LoVo (cell line): Measurements from ENCODE around the gene ZFP69.
A peak's percentile ranks its signal among the peaks of the same experiment; 100 is the strongest.
"Not testable (repeated sequence)": the region's sequence is repeated elsewhere in the genome, so short reads cannot be mapped to it uniquely, and the experiment has no call there.

Experiments used
- DNase-seq: peaks from one replicate; pipeline ENCODE4 v3.0.0-alpha.2; 2016; ENCODE audit warnings: low spot score

The ZFP69 gene

DNA sequence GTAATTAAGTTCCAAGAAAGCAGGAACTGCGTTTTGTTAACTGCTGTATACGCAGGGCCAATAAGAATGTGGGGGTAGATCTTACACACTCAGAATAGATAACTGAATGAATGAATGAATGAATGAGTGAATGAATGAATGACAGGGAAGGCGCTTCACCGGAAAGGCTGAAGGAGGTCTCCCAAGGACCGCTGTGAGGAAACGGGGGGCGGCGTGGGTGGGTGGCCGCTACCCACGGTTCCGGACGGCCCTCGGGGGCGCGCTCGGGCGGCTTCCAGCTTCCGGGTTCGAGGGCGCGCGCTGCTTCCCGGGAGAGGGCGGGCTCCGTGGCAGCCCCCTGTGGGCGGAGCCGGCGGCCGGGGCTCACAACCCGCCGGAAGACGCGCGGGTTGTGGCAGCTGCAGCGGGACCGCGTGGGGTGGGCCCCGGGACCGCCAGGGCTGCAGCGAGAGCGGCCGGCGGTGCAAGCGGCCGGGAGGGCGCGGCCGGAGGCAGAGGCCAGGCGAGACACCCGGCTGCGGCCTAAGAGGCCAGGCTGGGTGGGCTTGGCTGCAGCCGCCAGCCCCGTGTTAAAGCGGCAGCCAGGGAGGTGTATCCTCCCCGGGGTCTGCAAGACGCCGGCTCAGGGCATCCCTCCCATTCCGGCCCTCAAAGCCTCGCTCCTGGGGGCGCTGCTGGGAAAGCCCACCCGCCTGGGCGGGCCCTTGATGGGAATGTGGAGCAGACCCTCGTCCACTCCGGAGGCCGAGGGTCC, at the start of gene ZFP69:
ZFP69 (plus strand) TSS at position 367 of the 754 bp plus-strand sequence. CDS start 2,072 bp downstream, outside the sequence.
- peak; percentile 71 for DNase-seq

GRCh38 chr1:40431385-40431784, 45.7 kb upstream of the ZFP69 start:
- DNase-seq = no peak

- no peak for DNase-seq
These were observed 44.3 kb upstream of the ZFP69 start for GRCh38 chr1:40432644-40433390.

GRCh38 chr1:40435471-40435870, 41.6 kb upstream of the ZFP69 start:
- DNase-seq = no peak

DNA sequence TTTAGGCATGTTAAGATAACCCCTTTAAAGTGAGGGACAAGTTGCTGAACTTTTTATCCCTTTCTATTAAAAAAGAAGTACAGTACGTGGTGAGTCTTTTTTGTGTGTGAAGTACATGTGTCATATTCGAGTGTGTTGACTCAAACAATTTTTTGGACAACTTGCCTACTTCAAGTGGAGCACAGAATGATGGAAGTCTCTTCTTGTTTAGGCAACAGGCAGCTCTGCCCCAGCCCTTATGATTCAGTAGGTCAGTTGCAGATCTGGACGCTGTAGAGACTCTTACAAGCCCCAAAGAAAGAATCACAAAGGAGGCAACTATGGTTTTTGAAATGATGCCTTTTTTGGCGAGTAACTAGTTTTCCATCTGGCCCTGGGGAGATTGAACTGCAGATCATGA, 41.2 kb upstream of the ZFP69 start:
- no peak for DNase-seq

DNA sequence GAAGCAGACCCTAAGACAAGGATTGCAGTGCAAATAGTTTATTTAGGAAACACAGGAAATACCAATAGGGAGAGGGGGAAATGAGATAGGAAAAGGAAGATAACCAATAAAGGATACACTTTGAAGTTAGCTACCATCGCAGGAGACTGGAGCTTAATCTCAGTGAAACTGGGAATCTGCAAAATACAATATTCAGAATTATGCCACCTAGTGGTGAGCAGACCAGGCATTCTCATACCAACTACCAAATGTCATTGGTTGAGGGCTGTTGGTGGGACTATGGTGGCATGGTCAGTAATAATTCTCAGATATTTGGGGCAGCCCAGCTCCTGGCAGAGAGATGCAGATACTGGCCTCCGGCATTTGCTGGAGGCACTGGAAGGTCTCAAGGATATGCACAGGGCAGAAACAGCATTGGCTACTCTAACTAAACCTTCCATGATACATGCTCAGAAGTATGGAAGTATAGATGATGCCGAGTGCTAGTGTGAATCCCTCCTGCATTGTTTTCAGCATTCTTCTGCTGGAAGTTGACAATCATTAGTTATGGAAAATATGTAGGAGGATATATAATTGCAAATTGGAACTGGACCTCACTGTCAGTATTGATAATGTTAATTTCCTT, 38.6 kb upstream of the ZFP69 start:
- DNase-seq = peak; percentile 24

GRCh38 chr1:40439247-40439646, 37.8 kb upstream of the ZFP69 start:
- no peak for DNase-seq

DNA sequence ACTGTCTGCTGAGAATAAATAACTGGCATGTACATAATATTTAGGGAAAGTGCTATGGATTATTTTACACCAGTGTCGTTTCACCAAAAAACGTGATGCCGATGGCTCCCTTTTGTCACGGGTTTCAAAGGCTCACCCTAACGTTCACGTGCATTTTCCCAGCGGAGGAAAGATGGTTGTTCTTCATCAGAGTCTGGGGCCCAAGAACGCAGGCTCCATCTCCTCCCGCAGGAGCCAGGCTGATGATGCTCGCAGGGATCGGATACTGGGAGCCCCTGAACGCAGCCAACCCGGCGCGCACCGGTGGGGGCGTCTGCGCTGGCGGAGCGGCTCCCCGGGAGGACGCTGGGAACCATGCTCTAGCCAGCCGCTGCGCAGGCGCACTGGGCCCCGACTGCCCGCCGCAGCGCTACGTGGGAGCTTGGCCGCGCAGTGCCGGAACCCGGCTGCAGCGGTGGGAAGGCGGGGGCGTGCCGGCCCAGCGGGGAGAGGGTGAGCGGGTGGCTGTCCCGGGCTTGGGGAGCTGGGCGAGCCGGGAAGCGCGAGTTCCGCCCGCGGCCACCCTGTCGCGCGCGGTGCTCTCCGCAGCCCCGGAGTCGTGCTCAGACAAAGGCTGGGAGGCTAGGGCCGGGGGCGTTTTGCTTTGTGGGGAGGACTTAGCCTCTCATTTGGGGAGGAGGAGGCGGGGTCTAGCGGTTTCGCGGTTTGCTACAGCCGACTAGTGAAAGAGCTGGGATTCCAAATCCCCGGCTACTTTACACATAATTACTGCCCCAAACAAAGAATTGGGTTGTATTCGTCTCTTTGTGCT, 27.2 kb upstream of the ZFP69 start, which contains the start of gene ZFP69B:
ZFP69B (plus strand) TSS at position 793 of the 811 bp plus-strand sequence. CDS start 486 bp downstream, outside the sequence.
- peak; percentile 93 for DNase-seq

DNA sequence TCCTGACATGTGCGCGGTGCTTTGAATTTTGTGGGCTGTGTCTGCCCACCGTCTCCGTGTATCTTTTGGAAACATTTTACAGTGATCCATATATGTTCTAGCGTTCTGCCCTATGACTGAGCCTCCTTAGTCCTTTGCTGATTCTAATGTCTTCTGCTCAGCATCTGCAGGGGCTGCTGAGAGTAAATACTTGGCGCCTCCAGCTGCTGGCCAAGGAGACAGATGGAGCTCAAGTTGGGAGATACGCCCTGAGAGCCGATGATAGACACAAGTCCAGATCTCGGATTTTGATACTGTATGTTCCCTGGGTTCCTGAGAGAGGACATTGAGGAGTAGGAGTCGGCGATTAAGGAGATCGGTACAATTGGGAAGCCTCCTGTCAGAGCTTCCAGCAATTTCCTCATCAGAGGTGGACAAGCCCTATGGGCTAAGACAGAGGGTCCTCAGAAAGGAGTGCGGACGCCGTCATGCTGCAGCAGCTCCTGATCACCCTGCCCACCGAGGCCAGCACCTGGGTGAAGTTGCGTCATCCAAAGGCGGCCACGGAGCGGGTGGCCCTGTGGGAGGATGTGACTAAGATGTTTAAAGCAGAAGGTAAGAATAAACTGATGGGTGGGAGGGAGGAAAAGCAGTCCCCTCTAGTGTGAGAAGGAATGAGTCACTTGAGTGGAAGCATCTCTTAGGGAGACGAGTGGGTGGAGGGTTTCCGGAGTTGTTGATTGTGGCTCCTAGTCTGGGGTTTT, 26.4 kb upstream of the ZFP69 start:
- DNase-seq = no peak

GRCh38 chr1:40451238-40451585, 25.9 kb upstream of the ZFP69 start:
- DNase-seq = no peak

- DNase-seq = no peak
These were observed 22.2 kb upstream of the ZFP69 start for GRCh38 chr1:40454873-40455272.

- no peak for DNase-seq
These were observed 14.0 kb upstream of the ZFP69 start for GRCh38 chr1:40462956-40463590.

GRCh38 chr1:40469327-40469726, 7.8 kb upstream of the ZFP69 start:
- no peak for DNase-seq

DNA sequence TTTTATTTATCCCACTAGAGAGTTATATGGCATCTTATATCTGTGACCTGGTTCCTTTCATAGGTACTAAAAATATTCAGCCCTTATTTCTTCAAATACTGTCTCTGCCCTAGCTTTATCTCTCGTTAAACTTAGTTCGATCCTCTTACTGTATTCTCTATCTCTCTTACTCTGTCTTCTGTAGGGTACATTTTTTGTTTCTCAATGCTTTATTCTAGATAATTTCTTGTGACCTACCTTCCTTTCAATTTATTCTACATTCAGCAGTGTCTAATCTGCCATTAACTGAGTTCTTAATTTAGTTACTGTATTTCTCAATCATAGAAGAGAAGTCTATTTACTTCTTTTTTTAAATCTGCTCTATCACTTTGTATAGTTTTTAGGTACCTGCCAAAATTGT, 1.8 kb upstream of the ZFP69 start:
- no peak for DNase-seq

DNA sequence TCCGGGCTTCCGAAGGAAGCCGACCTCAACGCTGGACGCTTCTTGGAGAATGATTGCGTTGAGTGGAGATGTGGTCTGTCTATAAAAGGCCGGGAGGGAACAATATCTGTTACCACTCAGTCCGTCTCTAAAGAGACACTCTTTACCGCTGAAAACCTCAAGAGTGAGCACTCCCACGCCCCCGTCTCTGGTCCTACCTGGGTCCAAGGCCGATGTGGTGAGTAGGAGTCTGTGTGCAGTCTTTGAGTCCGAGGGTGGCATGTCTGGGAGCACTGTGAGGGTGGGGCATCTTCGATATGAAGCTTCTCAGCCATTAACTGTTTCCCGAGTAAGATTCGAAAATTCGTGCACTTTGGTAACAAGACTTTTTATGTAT, 576 bp downstream of the ZFP69 start:
- no peak for DNase-seq

- no peak for DNase-seq
These were observed 1.2 kb downstream of the ZFP69 start for GRCh38 chr1:40478276-40478675.

DNA sequence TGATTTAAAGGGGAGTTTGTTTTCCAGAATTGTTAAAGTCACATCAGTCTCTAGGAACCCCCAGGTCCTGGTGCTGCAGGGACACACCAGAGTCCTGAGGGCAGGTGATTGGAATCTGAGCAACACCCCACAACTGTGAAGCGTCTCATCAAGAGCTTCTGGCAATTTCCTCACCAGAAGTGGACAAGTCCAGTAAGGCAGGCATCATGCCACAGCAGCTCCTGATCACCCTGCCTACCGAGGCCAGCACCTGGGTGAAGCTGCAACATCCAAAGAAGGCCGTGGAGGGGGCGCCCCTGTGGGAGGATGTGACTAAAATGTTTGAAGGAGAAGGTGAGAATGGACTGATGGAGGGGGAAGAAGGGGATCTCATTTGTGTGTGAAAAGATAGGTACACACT, 2.1 kb downstream of the ZFP69 start:
- DNase-seq = no peak

DNA sequence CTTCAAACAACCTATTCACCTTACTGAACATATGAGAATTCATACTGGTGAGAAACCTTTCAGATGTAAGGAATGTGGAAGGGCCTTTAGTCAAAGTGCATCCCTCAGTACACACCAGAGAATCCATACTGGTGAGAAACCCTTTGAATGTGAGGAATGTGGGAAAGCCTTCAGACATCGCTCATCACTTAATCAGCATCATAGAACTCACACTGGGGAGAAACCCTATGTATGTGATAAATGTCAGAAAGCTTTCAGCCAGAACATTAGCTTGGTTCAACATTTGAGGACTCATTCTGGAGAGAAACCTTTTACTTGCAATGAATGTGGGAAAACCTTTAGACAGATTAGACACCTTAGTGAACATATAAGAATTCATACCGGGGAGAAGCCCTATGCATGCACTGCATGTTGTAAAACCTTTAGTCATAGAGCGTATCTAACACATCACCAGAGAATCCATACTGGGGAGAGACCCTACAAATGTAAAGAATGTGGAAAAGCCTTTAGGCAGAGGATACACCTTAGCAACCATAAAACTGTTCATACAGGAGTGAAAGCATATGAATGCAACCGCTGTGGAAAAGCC, 18.3 kb downstream of the ZFP69 start:
- DNase-seq = no peak

GRCh38 chr1:40502651-40503050, 25.6 kb downstream of the ZFP69 start:
- DNase-seq = not testable (repeated sequence)

DNA sequence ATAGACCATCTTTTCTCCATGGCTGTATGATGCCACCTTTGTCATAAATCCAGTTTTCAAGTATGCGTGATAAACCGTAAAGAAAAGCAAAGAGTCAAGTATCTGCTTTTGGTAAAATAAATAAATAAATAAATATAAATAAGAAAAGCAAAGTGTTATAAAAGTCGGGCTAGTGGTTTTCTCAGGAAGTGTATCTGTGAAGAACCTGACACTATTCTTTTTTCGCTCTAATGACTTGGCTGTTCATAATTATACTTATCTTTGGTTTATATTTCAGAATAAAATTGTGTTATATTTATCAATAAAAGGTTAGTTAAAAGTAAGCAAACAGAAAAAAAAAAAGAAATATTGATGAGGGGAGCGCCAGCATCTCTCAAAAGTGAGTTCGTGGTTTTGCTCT, 30.9 kb downstream of the ZFP69 start:
- DNase-seq = no peak
